ENCODE measurements around the gene ANO7.

ANO7 gene

GRCh38 chr2:241229563-241230401 lies 41.3 kb downstream of the ANO7 start:
- TF ChIP-seq CTCF (conservative IDR thresholded peaks at IDR 0.05): no peak
- peak overlapping the region; percentile 18; the same call in 1 of the 2 replicates for H3K27ac ChIP-seq

GRCh38 chr2:241230435-241230834 lies 42.0 kb downstream of the ANO7 start:
- no peak for TF ChIP-seq CTCF (conservative IDR thresholded peaks at IDR 0.05)
- no peak overlapping the region for H3K27ac ChIP-seq

DNA sequence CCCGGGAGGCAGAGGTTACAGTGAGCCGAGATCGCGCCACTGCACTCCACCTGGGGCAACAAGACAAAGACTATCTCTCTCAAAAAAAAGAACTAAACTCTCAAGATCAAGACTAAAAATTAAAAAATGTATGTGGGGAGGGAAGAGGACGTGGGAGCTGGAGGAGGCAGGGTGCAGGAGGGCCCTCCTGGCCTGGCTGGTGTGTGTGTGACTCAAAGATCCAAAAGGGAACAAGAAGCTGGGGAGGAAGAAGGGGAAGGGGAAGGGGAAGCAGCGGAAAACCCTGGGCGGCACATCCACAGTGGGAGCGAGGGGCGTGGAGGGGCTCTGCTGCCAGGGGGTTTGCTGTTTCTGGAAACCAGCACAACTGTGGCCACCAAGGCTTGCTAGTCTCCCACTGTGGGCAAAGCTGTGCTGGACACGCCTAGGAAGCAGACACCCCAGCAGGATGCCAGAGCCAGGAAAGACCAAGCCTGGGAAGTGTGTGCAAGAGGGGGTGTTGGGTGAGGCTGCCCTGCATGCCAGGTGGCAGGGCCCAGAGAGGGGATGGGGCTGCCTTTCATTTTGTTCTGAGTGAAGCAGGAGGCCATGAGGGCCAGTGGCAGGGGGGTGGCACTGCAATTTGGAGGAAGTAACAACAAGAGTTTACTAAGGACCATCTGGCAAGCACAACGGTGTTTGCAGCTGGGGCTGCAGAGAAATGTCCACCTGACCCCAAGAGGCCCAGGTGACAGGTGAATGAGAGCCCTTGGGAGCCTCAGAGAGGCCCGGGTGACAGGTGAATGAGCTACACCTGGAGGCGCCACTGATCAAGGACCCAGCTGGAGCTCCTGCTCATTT lies 44.5 kb downstream of the ANO7 start:
- H3K27ac ChIP-seq: no peak overlapping the region
- TF ChIP-seq CTCF (conservative IDR thresholded peaks at IDR 0.05): no peak

DNA sequence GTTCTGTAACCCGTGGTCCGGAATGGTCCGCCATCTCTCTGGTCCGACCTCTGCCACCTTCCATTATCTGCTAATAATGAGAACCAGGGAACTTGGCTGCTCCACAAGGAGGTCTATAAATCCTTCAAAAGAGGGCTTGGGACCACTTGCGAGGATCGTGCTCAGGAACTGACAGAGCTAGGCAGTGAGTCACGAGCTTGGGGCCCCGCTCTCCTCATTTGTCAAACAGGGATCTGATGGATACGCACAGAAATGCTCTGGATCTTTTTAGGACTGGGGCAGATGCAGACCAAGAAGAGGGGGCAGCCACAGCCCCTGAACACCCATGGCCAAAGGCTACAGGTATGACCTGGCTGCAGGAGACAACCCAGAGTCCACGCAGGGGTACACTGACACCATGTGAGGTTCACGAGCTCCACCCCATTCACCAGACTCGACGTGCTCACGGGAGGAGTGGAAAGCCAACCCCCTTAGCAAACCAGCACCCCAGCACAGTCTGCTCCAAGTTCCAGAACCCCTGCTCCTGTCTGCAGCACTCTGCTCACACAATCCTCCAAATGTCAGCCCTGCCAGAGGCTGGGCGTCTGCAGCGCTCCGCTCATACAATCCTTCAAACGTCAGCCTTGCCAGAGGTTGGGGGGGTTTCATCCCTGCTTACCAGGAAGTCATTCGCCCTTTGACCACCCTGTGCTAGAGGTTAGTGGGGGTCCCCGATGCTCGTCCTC lies 45.8 kb downstream of the ANO7 start:
- TF ChIP-seq CTCF (conservative IDR thresholded peaks at IDR 0.05): no peak
- H3K27ac ChIP-seq: no peak overlapping the region

- no peak for TF ChIP-seq CTCF (conservative IDR thresholded peaks at IDR 0.05)
- no peak overlapping the region for H3K27ac ChIP-seq
These were observed 46.7 kb downstream of the ANO7 start for GRCh38 chr2:241234962-241235740.

DNA sequence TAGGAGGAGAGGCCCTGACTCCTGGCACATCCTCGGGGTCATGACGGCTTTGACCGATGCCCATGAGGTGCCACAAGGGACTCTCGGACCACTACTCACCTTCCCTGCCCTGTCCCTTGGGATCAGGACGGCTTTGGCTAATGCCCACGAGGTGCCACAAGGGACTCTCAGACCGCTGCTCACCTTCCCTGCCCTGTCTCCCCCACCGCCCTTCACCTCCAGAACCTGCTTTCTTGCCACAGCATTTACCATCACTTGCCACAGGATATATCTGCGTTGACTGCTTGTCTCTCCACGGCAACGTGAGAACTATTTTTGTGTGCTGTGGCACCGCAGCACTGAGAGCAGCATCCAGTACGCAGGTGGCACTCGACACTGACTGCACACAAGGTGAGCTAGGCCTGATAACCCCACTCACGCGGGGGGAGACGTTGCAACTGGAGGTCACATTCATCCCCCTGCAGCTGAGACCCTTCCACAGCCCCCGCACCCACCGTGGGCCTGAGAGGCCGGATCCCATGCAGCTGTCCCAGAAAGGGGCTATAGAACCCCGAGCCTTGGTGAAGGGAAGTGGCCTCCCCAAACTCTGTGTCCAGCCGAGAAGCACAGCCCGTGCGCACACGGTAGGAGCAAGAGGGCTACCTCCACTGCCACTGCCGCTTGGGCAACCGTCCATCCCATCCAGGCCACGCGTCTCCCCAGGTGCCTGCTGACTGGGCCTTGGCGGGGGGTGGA lies 47.5 kb downstream of the ANO7 start:
- no peak overlapping the region for H3K27ac ChIP-seq
- no peak for TF ChIP-seq CTCF (conservative IDR thresholded peaks at IDR 0.05)
